B cell (primary cell): ENCODE results near the gene ATP8A2. TPM values are rescaled to one million over a fixed set of nuclear protein-coding genes. Genes with fewer than 3 reads are reported as not detected.

Experiments used
- ATAC-seq: fragments of 200-7000 bp; cut with Tn5 transposase; one replicate; pipeline ENCODE4 v1.10.0; 2021; ENCODE audit warnings: low read depth, mild to moderate bottlenecking, moderate number of reproducible peaks, moderate library complexity
- CTCF ChIA-PET: fragments of 350-600 bp; sonication (Branson Sonifier 250); formaldehyde crosslinking; loops from one replicate; lab custom pipeline; 2021; ENCODE audit warnings: antibody characterized with exemption, inconsistent platforms; lab: Charles Lee
- POLR2A ChIA-PET: fragments of 350-600 bp; sonication (Branson Sonifier 250); formaldehyde crosslinking; loops from one replicate; lab custom pipeline; 2021; ENCODE audit warnings: antibody characterized with exemption; lab: Charles Lee
- DNase-seq: peaks from one replicate; pipeline ENCODE4 v3.0.0; 2013
- H2AFZ ChIP-seq: 2 replicates; pipeline ENCODE4 v1.6.1; 2012; ENCODE audit warnings: mild to moderate bottlenecking, low read depth, low read length; ENCODE audit not compliant: insufficient read depth, poor library complexity, severe bottlenecking
- H3K27ac ChIP-seq, 2 donors: 1 replicate in 1 of 2; 2 replicates in 1 of 2; pipeline ENCODE4 v1.5.1; 2012 to 2013; ENCODE audit warnings: low read length in 2 of 2, mild to moderate bottlenecking in 2 of 2, moderate library complexity in 1 of 2
- H3K27me3 ChIP-seq, 4 experiments: fragments of 200-600 bp in 1 of 4; sonication (generic) in 1 of 4; replicated peaks in 1 of 4; 1 replicate in 2 of 4; 2 replicates in 2 of 4; pipeline versions ENCODE4 v1.6.1 to v1.7.0; 2013 to 2016; ENCODE audit warnings: low read length in 3 of 4, mild to moderate bottlenecking in 2 of 4, mixed read lengths in 1 of 4, moderate library complexity in 1 of 4; ENCODE audit not compliant: insufficient read depth in 4 of 4, control insufficient read depth in 3 of 4; ENCODE audit errors: control extremely low read depth in 1 of 4
- H3K36me3 ChIP-seq, 2 experiments: replicated peaks in 1 of 2; 1 replicate in 1 of 2; 2 replicates in 1 of 2; pipeline versions ENCODE4 v1.6.1 to v1.7.1; 2013; ENCODE audit warnings: low read length in 1 of 2; ENCODE audit not compliant: insufficient read depth in 2 of 2, control insufficient read depth in 1 of 2; ENCODE audit errors: control extremely low read depth in 1 of 2, extremely low read depth in 1 of 2
- H3K4me1 ChIP-seq, 2 donors: fragments of 200-600 bp in 1 of 2; sonication (generic) in 1 of 2; 1 replicate in 1 of 2; 2 replicates in 1 of 2; pipeline versions ENCODE4 v1.5.1 to v1.6.1; 2013 to 2017; ENCODE audit warnings: low read length in 2 of 2; ENCODE audit not compliant: control insufficient read depth in 2 of 2, insufficient read depth in 2 of 2
- H3K4me2 ChIP-seq: replicated peaks from 2 replicates; pipeline ENCODE3; 2012; ENCODE audit warnings: mild to moderate bottlenecking, low read depth, low read length; ENCODE audit not compliant: poor library complexity, severe bottlenecking
- H3K4me3 ChIP-seq, 5 experiments: fragments of 200-600 bp in 1 of 5; sonication (generic) in 1 of 5; 1 replicate in 3 of 5; 2 replicates in 2 of 5; pipeline versions ENCODE4 v1.5.1 to v1.7.0; 2011 to 2016; ENCODE audit warnings: low read length in 4 of 5, mild to moderate bottlenecking in 4 of 5, low read depth in 2 of 5, control low read depth in 1 of 5, moderate library complexity in 1 of 5; ENCODE audit not compliant: insufficient read depth in 1 of 5; ENCODE audit errors: control extremely low read depth in 1 of 5, extremely low read depth in 1 of 5
- H3K79me2 ChIP-seq: fragments of 200-600 bp; sonication (generic); one replicate; pipeline ENCODE4 v1.6.0; 2016; ENCODE audit warnings: low read length; ENCODE audit not compliant: control insufficient read depth, insufficient read depth
- H3K9ac ChIP-seq: fragments of 200-600 bp; sonication (generic); 2 replicates; pipeline ENCODE4 v1.6.1; 2017; ENCODE audit warnings: mild to moderate bottlenecking, low read length, moderate library complexity
- H3K9me3 ChIP-seq, 3 donors: one replicate each; pipeline versions ENCODE4 v1.6.1 to v1.7.1; 2013; ENCODE audit warnings: low read length in 2 of 3; ENCODE audit not compliant: control insufficient read depth in 2 of 3, insufficient read depth in 1 of 3; ENCODE audit errors: control extremely low read depth in 1 of 3
- H4K20me1 ChIP-seq: 2 replicates; pipeline ENCODE4 v1.6.0; 2012; ENCODE audit warnings: mild to moderate bottlenecking, low read length; ENCODE audit not compliant: insufficient read depth, control insufficient read depth, poor library complexity, severe bottlenecking
- H3K27ac Mint-ChIP-seq: one replicate; pipeline ENCODE4 v1.8.0; 2021; ENCODE audit warnings: mixed read lengths
- H3K27me3 Mint-ChIP-seq: one replicate; pipeline ENCODE4 v1.8.0; 2021; ENCODE audit warnings: mixed read lengths
- H3K4me1 Mint-ChIP-seq: one replicate; pipeline ENCODE4 v1.8.0; 2021; ENCODE audit warnings: mixed read lengths
- H3K4me3 Mint-ChIP-seq: one replicate; pipeline ENCODE4 v1.8.0; 2021; ENCODE audit warnings: mixed read lengths
- H3K9me3 Mint-ChIP-seq: one replicate; pipeline ENCODE4 v1.8.0; 2022; ENCODE audit warnings: mixed read lengths; ENCODE audit not compliant: insufficient read depth
- EZH2 ChIP-seq: IDR thresholded peaks from 2 replicates; pipeline ENCODE4 v1.6.1; 2012; ENCODE audit warnings: borderline replicate concordance, low read depth, mild to moderate bottlenecking, moderate library complexity, low read length; ENCODE audit not compliant: insufficient read depth, poor library complexity, severe bottlenecking
- WGBS: methylation state at CpG from one replicate; pipeline ENCODE4 v1.1.5; 2013; ENCODE audit warnings: missing lambda C conversion rate; ENCODE audit not compliant: insufficient coverage; 5-methylcytosine and 5-hydroxymethylcytosine counted together
- intact Hi-C: fragments of 100-400 bp; cut with micrococcal nuclease; formaldehyde crosslinking; loops from one replicate; pipeline ENCODE4 v1.10.0; 2022
- polyA plus RNA-seq: library from polyadenylated mRNA; depleted of rRNA; stranded (reverse); fragments of >200 nt; gene quantifications from 2 replicates; pipeline ENCODE4 v1.2.3, GENCODE V29; 2012
- total RNA-seq, 2 donors: library from RNA; stranded (reverse); fragments of 120-200 nt in 1 of 2; gene quantifications; 1 replicate in 1 of 2; 2 replicates in 1 of 2; pipeline versions ENCODE4 v1.2.3 to v1.2.4, GENCODE V29; 2013 to 2022
- TF ChIP-seq, protein P1 (sequence below): fragments of 200-600 bp; IDR thresholded peaks from one replicate; pipeline ENCODE4 v1.8.0; 2022; ENCODE audit warnings: antibody characterized with exemption, mild to moderate bottlenecking

The ATP8A2 gene
- total and polyA plus RNA-seq, 2 donors (not counting 1 experiment from before 2014, with no cell fraction given): not detected

- H3K27me3 Mint-ChIP-seq: no peaks in the 10 kb centered on the region
- no peak overlapping the region for H3K4me3 Mint-ChIP-seq
- H3K4me2 ChIP-seq: no peak overlapping the region
- intact Hi-C loops: no loop called here
- H3K4me3 ChIP-seq: no peak overlapping the region
- no peak overlapping the region for H3K9ac ChIP-seq
- H3K4me1 ChIP-seq: no peaks in the 10 kb centered on the region
- no peak for TF ChIP-seq EZH2
- TF ChIP-seq, protein P1, sequence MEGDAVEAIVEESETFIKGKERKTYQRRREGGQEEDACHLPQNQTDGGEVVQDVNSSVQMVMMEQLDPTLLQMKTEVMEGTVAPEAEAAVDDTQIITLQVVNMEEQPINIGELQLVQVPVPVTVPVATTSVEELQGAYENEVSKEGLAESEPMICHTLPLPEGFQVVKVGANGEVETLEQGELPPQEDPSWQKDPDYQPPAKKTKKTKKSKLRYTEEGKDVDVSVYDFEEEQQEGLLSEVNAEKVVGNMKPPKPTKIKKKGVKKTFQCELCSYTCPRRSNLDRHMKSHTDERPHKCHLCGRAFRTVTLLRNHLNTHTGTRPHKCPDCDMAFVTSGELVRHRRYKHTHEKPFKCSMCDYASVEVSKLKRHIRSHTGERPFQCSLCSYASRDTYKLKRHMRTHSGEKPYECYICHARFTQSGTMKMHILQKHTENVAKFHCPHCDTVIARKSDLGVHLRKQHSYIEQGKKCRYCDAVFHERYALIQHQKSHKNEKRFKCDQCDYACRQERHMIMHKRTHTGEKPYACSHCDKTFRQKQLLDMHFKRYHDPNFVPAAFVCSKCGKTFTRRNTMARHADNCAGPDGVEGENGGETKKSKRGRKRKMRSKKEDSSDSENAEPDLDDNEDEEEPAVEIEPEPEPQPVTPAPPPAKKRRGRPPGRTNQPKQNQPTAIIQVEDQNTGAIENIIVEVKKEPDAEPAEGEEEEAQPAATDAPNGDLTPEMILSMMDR: no peak
- H3K4me1 Mint-ChIP-seq: no peaks in the 10 kb centered on the region
- no peaks in the 10 kb centered on the region for H4K20me1 ChIP-seq
- no peak overlapping the region for H3K27ac ChIP-seq
- no peaks in the 10 kb centered on the region for H3K79me2 ChIP-seq
- no peaks in the 10 kb centered on the region for H3K9me3 Mint-ChIP-seq
- no peak for DNase-seq
- H3K27ac Mint-ChIP-seq: no peak overlapping the region
- H3K27me3 ChIP-seq: no peaks in the 10 kb centered on the region
- no peak overlapping the region for H2AFZ ChIP-seq
- no peaks in the 10 kb centered on the region for H3K9me3 ChIP-seq
- CTCF ChIA-PET: no interaction called here
- no CpG with 5 or more reads among the region's 2 CpGs for WGBS
- no peak for ATAC-seq
- POLR2A ChIA-PET: no interaction called here
- H3K36me3 ChIP-seq: no peaks in the 10 kb centered on the region
Measured at GRCh38 chr13:25742220-25742619, 370.4 kb downstream of the ATP8A2 start.

DNA sequence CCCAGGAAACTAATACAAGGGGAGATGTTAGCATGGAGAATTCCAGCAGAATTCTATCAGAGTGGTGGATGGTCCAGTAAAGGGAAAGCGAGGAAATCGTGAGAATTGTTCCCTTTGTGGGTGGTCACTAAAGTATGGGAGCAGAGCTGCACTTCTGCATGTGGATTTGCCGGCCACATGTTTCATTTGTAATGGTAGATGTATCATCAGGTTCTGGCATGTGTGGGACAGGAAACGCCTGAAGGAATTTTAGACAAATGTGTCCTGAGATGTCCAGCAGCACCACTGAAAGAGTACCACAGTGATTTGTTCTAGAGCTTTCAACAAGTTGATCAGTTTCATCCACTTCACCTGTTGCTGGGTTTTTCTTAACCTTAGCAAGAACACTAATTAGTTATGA lies 371.6 kb downstream of the ATP8A2 start:
- H3K27ac ChIP-seq: no peak overlapping the region
- H3K4me3 ChIP-seq: no peak overlapping the region
- H2AFZ ChIP-seq: no peak overlapping the region
- 94% methylated on average over 4 of the region's 4 CpGs for WGBS
- CTCF ChIA-PET: no interaction called here
- no peaks in the 10 kb centered on the region for H3K36me3 ChIP-seq
- ATAC-seq: no peak
- Mint-ChIP-seq H3K9me3 (no peaks in the 10 kb centered on the region), H3K4me3 (no peak overlapping the region), H3K27ac (no peak overlapping the region), H3K27me3 (no peaks in the 10 kb centered on the region), H3K4me1 (no peaks in the 10 kb centered on the region)
- no peaks in the 10 kb centered on the region for H3K4me1 ChIP-seq
- POLR2A ChIA-PET: no interaction called here
- no peak for DNase-seq
- H3K79me2 ChIP-seq: no peaks in the 10 kb centered on the region
- no peaks in the 10 kb centered on the region for H4K20me1 ChIP-seq
- TF ChIP-seq, protein P1: no peak
- TF ChIP-seq EZH2: no peak
- no peaks in the 10 kb centered on the region for H3K27me3 ChIP-seq
- H3K4me2 ChIP-seq: no peak overlapping the region
- no peaks in the 10 kb centered on the region for H3K9me3 ChIP-seq
- intact Hi-C loops: no loop called here
- H3K9ac ChIP-seq: no peak overlapping the region
